CD8-positive, alpha-beta memory T cell (primary cell): ENCODE results near the gene RTF2. TPM values are rescaled to one million over a fixed set of nuclear protein-coding genes. Genes with fewer than 3 reads are reported as not detected.
"Not testable (repeated sequence)": the region's sequence is repeated elsewhere in the genome, so short reads cannot be mapped to it uniquely, and the experiment has no call there.

Experiments
- CTCF ChIA-PET: fragments of 350-600 bp; sonication (Branson Sonifier 250); formaldehyde crosslinking; loops from one replicate; lab custom pipeline; 2021; ENCODE audit warnings: antibody characterized with exemption; lab: Charles Lee
- POLR2A ChIA-PET: fragments of 350-600 bp; sonication (Branson Sonifier 250); formaldehyde crosslinking; loops from one replicate; lab custom pipeline; 2021; ENCODE audit warnings: antibody characterized with exemption; lab: Charles Lee
- DNase-seq, 5 donors: peaks; one replicate each; pipeline versions ENCODE4 v3.0.0 to v3.0.0-alpha.2; 2020 to 2022; ENCODE audit warnings: mixed read lengths in 1 of 5
- H3K27ac ChIP-seq: one replicate; pipeline ENCODE4 v1.7.0; 2013; ENCODE audit warnings: low read depth, mild to moderate bottlenecking, low read length, moderate library complexity
- H3K27me3 ChIP-seq: 2 replicates; pipeline ENCODE4 v1.7.0; 2013; ENCODE audit warnings: low read length, mild to moderate bottlenecking; ENCODE audit not compliant: insufficient read depth, poor library complexity, severe bottlenecking
- H3K36me3 ChIP-seq: 2 replicates; pipeline ENCODE4 v1.7.0; 2013; ENCODE audit warnings: mild to moderate bottlenecking, low read length, moderate library complexity; ENCODE audit not compliant: insufficient read depth
- H3K4me1 ChIP-seq: 2 replicates; pipeline ENCODE4 v1.7.0; 2013; ENCODE audit warnings: mild to moderate bottlenecking, low read length, moderate library complexity; ENCODE audit not compliant: insufficient read depth
- H3K4me3 ChIP-seq: 2 replicates; pipeline ENCODE4 v1.7.0; 2013; ENCODE audit warnings: mild to moderate bottlenecking, low read length
- H3K9me3 ChIP-seq: 2 replicates; pipeline ENCODE4 v1.7.0; 2013; ENCODE audit warnings: mild to moderate bottlenecking, low read length
- H3K27ac Mint-ChIP-seq, 8 donors: one replicate each; pipeline ENCODE4 v1.8.0; 2020 to 2021; ENCODE audit warnings: mixed read lengths in 8 of 8, mild to moderate bottlenecking in 6 of 8, inconsistent platforms in 3 of 8, moderate library complexity in 3 of 8
- H3K27me3 Mint-ChIP-seq, 2 donors: one replicate each; pipeline ENCODE4 v1.8.0; 2020 to 2021; ENCODE audit warnings: mixed read lengths in 2 of 2, mild to moderate bottlenecking in 1 of 2, moderate library complexity in 1 of 2
- H3K36me3 Mint-ChIP-seq, 3 donors: one replicate each; pipeline ENCODE4 v1.8.0; 2020 to 2021; ENCODE audit warnings: mixed read lengths in 3 of 3, inconsistent platforms in 1 of 3, mild to moderate bottlenecking in 1 of 3
- H3K4me1 Mint-ChIP-seq, 3 donors: one replicate each; pipeline ENCODE4 v1.8.0; 2020 to 2021; ENCODE audit warnings: mixed read lengths in 3 of 3, inconsistent platforms in 1 of 3, mild to moderate bottlenecking in 1 of 3
- H3K4me3 Mint-ChIP-seq, 7 donors: one replicate each; pipeline ENCODE4 v1.8.0; 2020 to 2021; ENCODE audit warnings: mixed read lengths in 7 of 7, mild to moderate bottlenecking in 6 of 7, moderate library complexity in 4 of 7, inconsistent platforms in 2 of 7
- H3K9me3 Mint-ChIP-seq, 5 donors: one replicate each; pipeline ENCODE4 v1.8.0; 2020 to 2022; ENCODE audit warnings: mixed read lengths in 5 of 5, mild to moderate bottlenecking in 3 of 5, moderate library complexity in 2 of 5, inconsistent platforms in 1 of 5
- polyA plus RNA-seq: library from polyadenylated mRNA; unstranded; fragments of 300-500 nt; fragmentation: Illumina TruSeq; gene quantifications from one replicate; pipeline ENCODE4 v1.2.3, GENCODE V29; 2021
- total RNA-seq, 2 experiments: library from RNA; stranded (reverse); gene quantifications; one replicate each; pipeline ENCODE4 v1.2.3, GENCODE V29; 2021

The RTF2 gene
- total and polyA plus RNA-seq, 3 experiments from 2014 or later = 82.5 to 121 (median 85.1) TPM

GRCh38 chr20:56564526-56564925 is 96.1 kb downstream of the RTF2 start:
- CTCF ChIA-PET, H3K27ac Mint-ChIP-seq, H3K9me3 Mint-ChIP-seq, H3K27me3 ChIP-seq, H3K4me1 Mint-ChIP-seq, H3K4me3 ChIP-seq, H3K36me3 Mint-ChIP-seq, POLR2A ChIA-PET, H3K27ac ChIP-seq, H3K9me3 ChIP-seq, DNase-seq, H3K36me3 ChIP-seq, H3K4me1 ChIP-seq, H3K4me3 Mint-ChIP-seq: not testable (repeated sequence)
- H3K27me3 Mint-ChIP-seq = peaks cover 5 to 13% of the 10 kb centered on the region in 2 donors

- CTCF ChIA-PET = interaction anchor here (0.6 kb wide), 1 partner anchor 1570 kb away, joined by 3 read pairs; no protein-coding TSS in a partner anchor
- POLR2A ChIA-PET = no interaction called here
- H3K27me3 ChIP-seq = no peaks in the 10 kb centered on the region
Measured at GRCh38 chr20:56565511-56565910, 97.1 kb downstream of the RTF2 start.

DNA sequence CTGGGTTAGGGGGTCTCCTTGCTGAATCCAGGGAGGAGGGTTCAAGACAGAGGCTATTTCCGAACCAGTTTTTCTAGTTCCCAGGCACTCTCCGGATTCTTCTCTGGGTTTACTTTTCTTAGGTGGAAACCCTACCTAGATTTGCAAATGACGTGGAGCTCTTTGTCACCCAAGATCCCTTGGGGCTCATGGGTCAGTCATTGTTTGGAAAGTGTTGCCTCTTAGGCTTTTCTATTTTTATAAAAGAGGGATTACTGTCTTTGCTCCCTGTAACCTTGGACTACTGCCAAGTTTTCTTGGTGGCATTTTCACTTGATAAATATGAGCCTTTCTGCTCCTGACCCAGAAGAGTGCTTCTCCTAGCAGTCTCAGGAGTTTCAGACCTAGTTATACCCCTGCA is 98.2 kb downstream of the RTF2 start:
- H3K27ac ChIP-seq = no peak overlapping the region
- Mint-ChIP-seq H3K36me3 (no peaks in the 10 kb centered on the region), H3K27me3 (peaks cover 14 to 16% of the 10 kb centered on the region in 2 donors), H3K4me1 (no peaks in the 10 kb centered on the region), H3K9me3 (peaks cover 0 to 2% (median 0%) of the 10 kb centered on the region in 5 donors), H3K4me3 (no peak overlapping the region), H3K27ac (no peak overlapping the region)
- no peak overlapping the region for H3K4me3 ChIP-seq
- ChIA-PET CTCF (no interaction called here), POLR2A (no interaction called here)
- H3K36me3 ChIP-seq = no peaks in the 10 kb centered on the region
- no peak for DNase-seq
- no peaks in the 10 kb centered on the region for H3K9me3 ChIP-seq
- no peaks in the 10 kb centered on the region for H3K4me1 ChIP-seq
- H3K27me3 ChIP-seq = no peaks in the 10 kb centered on the region

More at GRCh38 chr20:56565511-56565910, 97.1 kb downstream of the RTF2 start:
- Mint-ChIP-seq H3K4me3 (no peak overlapping the region), H3K9me3 (peaks cover 0 to 2% (median 0%) of the 10 kb centered on the region in 5 donors), H3K36me3 (no peaks in the 10 kb centered on the region), H3K4me1 (no peaks in the 10 kb centered on the region), H3K27me3 (peaks cover 10 to 16% of the 10 kb centered on the region in 2 donors), H3K27ac (no peak overlapping the region)
- Histone ChIP-seq H3K36me3 (no peaks in the 10 kb centered on the region), H3K27ac (no peak overlapping the region), H3K4me3 (no peak overlapping the region), H3K9me3 (no peaks in the 10 kb centered on the region), H3K4me1 (no peaks in the 10 kb centered on the region)
- no peak for DNase-seq

Other genes starting within 250 kb of the RTF2 start
- gene MC3R, start 219.9 kb upstream of the RTF2 start, total RNA-seq = not detected
- not detected for gene MC3R, start 219.9 kb upstream of the RTF2 start, polyA plus RNA-seq
- gene FAM210B, start 109.7 kb upstream of the RTF2 start, total RNA-seq = 1 to 10 TPM; 6.3 to 6.7 TPM
- gene FAM210B, start 109.7 kb upstream of the RTF2 start, polyA plus RNA-seq = 31.8 TPM
- gene AURKA, start 76.4 kb upstream of the RTF2 start, total RNA-seq = 10 to 100 TPM; 49.2 to 50.8 TPM
- 1.7 TPM for gene AURKA, start 76.4 kb upstream of the RTF2 start, polyA plus RNA-seq
- 10 to 100 TPM; 54.2 to 54.7 TPM for gene CSTF1, start 76.0 kb upstream of the RTF2 start, total RNA-seq
- 37.0 TPM for gene CSTF1, start 76.0 kb upstream of the RTF2 start, polyA plus RNA-seq
- gene CASS4, start 56.4 kb upstream of the RTF2 start, total RNA-seq = 1 to 10 TPM; 3.7 TPM
- 5.6 TPM for gene CASS4, start 56.4 kb upstream of the RTF2 start, polyA plus RNA-seq
- gene FAM209A, start 56.1 kb downstream of the RTF2 start, total RNA-seq = 1 to 10 TPM; 1.0 to 1.2 TPM
- gene FAM209A, start 56.1 kb downstream of the RTF2 start, polyA plus RNA-seq = 0.33 TPM
- gene FAM209B, start 64.6 kb downstream of the RTF2 start, total RNA-seq = 1 to 10 TPM in 1 of 2 experiments, under 1 TPM in 1; 0.46 to 1.2 TPM
- 0.61 TPM for gene FAM209B, start 64.6 kb downstream of the RTF2 start, polyA plus RNA-seq
- not detected for gene TFAP2C, start 160.7 kb downstream of the RTF2 start, total RNA-seq
- not detected for gene TFAP2C, start 160.7 kb downstream of the RTF2 start, polyA plus RNA-seq